CMK (cell line): ENCODE data around the gene MAPKAPK5.
"Not testable (repeated sequence)": the region's sequence is repeated elsewhere in the genome, so short reads cannot be mapped to it uniquely, and the experiment has no call there.

Experiments used
- DNase-seq: peaks from one replicate; pipeline ENCODE4 v3.0.0-alpha.2; 2010; ENCODE audit warnings: low read depth

MAPKAPK5 gene

DNA sequence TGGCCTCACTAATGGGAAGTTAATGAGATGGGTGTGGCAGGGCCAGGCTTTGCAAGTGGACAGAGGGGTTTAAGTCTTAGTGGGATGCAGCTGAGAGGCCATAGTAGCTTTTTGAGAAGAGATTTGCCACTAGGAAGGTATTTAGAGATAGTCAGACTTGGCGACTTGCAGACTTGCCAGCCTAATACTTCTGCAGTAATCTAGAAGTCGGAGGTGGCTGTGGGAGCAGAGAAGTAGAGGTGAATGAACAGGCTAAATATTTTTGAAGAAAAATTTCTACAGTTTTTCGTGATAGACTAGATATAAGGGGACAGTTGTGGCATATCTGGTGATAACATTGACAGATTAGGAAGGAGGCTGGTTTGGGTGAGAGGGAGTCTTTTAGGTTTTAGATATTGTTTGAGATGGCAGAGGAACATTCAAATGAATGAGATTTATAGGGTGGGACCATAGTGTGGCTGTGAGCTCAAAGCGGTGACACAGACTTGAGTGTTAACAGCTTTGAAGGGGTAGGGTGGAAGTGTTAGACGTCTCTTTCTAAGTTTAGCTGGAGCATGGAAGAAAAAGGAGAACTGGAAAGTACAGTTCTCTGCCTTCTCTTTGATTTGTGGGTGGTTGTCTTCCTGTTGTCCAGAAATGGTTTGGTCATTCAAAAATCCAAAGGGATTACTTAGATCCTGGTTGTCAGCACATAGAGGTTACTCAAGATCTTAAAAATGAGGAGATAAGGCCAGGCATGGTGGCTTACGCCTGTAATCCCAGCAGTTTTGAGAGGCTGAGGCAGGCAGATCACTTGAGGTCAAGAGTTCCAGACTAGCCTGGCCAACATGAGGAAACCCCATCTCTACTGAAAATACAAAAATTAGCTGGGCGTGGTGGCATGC, 44.9 kb downstream of the MAPKAPK5 start:
- no peak for DNase-seq

DNA sequence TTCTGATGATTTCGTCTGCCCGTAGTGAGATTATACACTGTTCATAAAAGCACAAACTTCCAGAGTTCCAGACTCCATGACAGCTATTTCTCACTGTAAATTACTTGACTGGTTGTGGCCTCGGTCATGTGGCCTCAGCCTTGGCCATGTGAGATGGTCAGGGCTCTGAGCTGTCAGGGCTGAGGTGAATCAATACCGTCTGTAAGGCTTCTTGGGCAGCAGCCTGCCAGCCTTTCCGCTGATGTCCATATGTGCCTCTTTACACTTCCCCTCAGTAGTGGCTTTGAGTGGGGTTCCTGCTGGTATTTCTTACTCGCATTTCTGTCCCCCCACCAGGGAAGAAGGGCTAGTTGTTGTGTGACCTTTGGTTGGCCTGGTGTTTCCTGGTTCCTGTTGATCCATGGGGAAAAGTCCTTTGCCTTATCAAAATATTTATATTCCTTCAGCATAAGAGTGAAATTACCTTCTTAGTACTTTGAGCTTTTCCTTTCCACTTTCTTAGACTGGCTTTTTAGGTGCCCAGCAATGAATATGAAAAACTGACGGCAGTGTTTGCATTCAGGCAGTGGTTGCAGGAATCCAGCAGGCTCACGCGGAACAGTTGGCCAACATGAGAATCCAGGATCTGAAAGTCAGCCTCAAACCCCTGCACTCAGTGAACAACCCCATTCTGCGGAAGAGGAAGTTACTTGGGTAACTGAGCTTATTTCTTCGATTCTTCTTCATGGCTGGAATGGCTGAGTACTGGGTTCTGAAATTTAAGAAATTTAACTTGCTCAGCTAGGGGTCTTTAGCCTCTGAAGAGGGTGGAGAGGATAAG, 46.1 kb downstream of the MAPKAPK5 start:
- no peak for DNase-seq

DNA sequence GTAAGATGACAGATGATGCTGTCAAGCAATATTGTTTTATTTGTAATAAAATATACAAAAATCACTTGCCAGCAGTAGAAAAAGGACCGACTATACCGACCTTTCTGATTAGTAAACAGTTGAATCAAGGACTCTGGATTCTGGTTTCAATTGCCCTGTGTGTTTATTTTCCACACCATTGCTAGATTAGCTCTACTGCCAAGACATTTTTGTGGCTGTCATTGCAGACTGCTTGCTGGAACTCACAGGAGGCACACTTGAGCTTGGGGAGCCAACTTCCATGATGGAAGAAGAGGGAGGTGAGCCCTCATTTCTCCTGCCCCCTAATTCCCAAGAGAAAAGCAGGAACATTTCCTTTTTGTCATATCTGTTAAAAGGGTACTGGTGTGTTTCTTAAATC, 51.3 kb downstream of the MAPKAPK5 start:
- DNase-seq = no peak

DNA sequence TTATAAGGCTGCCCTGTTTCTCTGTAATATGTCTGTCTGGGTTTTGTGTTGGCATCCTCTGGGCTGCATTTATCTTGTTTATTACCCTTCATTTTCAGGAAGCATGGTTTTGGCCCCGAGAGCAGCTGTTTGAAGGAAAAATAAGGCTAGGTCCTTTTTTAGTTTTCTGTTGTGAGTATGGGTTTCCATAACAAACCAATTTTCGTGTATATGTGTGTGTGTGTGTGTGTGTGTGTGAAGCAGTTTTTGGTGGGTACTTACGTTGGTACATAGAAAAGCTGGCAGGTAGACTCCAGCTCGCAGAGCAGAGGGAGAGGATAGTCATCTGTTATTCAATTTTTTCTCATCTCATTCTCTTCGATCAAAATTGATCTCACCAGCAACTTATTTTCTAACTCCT, 52.5 kb downstream of the MAPKAPK5 start:
- DNase-seq = no peak

DNA sequence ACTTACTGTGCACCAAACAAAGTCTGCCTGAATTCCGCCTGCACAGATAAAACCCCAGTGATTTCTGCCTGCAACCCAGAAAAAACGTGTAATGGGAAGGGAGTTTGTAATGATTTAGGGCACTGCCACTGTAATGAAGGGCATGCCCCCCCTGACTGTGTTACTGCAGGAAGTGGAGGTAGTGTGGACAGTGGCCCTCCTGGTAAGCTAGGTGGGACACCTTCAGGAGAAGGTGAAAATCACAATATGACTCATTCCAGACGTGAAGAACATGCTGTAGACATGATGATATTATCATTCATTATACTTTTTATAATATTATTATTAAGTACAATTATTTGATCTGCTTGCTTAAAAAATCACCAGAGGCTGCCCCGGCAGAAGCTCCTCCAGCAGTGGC, 59.2 kb downstream of the MAPKAPK5 start:
- no peak for DNase-seq

DNA sequence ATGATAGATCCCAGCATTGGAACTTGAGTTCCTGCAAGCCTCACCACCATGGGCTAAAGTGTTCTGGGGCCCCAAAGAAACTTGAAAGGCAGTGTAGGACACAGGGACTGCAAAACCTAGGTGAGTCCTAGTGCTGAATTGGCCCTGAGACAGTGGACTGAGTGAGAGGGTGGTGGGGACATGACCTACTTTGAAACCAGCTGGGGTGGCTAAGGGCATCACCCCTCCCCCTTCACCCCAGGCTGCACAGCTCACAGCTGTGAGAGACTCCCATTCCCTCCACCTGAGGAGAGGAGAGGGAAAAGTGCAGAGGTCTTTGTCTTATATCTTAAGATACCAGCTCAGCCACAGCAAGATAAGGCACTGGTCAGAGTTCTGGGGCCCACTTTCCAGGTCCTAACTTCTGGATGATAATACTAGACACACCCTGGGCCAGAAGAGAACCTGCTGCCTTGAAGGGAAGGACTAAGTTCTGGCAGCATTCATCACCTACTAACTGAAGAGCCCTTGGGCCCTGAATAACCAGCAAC, 62.5 kb downstream of the MAPKAPK5 start:
- no peak for DNase-seq

DNA sequence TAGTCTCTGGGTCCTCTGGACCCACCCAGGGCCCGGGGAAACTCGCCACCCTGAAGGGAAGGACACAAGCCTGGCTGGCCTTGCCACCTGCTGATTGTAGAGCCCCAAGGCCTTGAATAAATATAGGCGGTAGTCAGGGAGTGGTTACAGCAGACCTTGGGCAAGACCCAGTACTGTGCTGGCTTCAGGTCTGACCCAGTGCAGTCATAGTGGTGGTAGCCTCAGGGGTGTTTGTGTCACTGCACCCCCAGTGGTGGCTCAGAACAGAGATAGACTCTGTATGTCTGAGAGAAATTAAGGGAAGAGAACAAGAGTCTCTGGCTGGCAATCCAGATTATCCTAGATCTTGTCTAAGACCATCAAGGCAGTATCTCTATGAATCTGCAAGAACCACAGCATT, 63.5 kb downstream of the MAPKAPK5 start:
- DNase-seq = no peak

DNA sequence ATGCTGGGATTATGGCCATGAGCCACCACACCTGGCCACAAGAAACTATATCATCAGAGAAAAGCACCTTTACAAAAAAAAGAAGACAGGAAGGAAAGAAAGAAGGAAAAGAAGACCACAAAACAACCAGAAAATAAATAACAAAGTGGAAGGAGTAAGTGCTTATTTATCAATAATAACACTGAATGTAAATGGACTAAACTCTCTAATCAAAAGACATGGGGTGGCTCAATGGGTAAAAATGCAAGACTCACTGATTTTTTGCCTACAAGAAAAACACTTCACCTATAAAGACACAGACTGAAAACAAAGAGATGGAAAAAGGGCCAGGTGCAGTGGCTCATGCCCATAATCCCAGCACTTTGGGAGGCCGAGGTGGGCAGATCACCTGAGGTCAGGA, 65.7 kb downstream of the MAPKAPK5 start:
- no peak for DNase-seq

DNA sequence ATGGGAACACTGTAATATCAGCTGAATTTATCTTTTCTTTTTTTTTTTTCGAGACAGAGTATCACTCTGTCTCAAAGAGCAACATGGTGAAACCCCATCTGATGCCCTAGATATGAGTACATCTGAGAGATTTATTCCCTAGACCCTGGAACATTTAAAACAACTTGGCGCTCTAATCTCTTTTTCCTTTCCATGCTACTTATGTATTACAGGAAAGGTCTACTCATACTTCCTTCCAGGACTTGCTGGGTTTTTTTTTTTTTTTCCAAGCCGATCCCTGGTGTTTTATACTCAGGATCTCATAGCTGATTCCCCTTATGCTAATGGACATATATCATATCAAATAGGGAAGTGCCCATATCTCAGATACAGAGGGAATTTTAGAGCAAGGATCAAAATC, 83.1 kb downstream of the MAPKAPK5 start:
- no peak for DNase-seq

DNA sequence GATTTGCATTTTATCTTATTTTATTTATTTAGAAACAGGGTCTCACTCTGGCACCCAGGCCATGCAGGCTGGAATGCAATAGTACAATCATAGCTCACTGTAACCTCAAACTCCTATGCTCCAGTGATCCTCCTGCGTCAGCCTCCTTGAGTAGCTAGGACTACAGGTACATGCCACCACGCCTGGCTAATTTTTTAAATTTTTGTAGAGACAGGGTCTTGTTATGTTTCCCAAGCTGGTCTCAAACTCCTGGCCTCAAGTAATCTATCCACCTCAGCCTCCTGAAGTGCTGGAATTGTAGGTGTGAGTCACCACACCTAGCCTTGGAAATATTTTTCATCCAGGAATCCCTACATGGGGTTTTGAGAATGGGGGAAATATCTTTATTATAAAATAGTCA, 84.6 kb downstream of the MAPKAPK5 start:
- no peak for DNase-seq

DNA sequence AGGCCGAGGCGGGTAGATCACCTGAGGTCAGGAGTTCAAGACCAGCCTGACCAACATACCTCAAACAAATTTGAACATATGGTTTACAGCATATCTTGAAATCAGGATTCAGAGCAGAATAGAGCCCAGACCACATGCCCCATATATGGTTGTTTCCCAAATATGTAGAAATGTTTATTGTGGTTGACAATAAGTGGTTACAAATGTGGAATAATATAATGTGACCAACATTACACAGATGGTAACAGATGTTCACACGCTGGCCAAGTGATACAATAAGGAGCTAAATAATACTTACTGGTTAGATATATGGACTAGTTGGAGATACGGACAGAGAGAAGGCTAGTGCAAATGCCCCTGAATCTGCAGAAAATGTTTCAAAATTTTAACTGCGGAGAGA, 85.3 kb downstream of the MAPKAPK5 start:
- no peak for DNase-seq

DNA sequence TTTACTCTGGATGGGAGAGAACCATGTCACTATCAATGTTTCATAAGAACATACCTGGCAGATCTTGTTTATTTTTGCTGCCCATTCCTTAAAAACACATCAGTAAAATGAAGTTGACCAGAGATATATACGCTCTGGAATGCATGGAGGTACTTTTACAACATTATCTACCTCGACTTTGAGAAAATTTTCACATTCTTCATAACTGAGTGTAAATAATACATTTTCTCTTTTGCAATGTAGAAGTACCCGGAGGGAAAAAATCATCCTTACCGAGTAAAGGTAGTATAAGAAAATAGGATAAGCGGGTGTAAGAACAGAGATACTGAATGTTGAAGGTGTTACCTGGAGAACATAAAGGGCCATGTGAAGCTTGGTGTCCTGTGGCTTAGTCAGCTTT, 90.2 kb downstream of the MAPKAPK5 start:
- no peak for DNase-seq

DNA sequence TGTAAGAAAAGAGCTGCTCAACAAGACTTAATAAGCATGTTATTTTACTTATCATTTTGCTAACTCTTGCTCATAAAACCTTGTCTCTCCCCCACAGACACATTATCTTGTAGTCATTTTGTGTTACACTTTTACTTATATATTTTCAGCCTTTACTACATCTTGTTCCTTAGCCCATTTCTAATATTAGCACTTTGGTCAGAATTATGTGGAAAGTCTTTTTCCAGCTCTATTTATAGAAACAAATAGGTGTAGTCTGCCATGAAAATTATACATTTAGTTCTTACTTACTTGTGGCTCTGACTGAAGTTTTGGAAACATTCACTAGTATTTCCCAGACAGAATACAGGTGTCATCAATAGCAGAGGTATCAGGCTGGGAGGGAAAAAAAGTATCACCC, 94.8 kb downstream of the MAPKAPK5 start:
- no peak for DNase-seq

DNA sequence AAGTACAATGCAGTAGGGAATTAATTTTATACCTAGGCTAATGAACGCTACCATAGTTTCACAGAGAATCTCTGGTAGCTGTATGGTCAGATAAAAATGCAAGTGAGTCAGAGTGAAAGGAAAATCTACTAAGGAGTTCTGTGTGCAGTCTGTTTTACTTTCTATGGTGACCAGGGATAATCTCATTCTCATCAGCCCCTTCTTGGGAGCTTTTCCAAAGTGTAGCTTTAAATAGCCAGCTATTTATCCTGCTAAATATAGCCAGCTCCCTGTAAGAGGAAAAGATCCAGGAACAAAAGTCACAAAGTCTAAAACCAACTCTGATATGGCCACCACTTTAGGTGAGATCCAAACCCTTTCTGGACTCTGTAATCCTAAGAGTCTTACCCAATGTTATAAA, 95.4 kb downstream of the MAPKAPK5 start:
- DNase-seq = no peak

DNA sequence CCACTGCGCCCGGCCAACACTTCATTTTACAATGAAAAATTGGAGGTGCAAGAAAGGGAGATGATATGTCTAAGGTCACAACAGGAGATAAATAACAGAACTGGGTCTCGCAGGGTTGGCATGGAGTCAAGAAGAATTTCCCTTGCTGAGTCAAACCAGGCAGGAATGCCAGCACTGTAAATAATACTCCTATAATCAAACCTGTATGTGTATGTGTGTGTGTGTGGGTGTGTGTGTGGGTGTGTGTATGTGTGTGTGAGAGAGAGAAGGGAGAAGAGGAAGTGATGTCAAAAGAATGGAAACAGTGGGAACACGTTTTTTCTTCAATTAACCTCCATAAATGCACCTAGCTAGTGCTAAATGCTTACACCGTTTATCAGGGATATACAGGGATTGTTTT, 100.5 kb downstream of the MAPKAPK5 start:
- no peak for DNase-seq

DNA sequence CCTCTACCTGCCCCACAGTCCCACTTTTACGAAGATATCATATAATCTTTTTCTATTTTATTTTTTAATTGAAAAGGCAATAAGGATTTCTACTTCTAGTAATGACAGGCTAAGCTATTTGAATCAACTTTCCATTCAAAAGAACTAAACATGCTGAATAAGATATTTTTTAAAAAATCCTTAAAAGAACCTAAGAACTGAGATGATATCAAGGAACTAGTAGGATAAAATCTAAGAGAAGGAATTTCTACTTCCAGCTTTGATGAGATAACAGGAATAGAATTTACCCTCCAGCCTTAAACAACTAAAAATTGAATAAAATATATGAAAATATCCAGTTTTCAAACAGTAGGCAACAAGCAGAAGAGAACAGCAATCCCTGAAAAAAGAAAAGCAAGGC, 101.9 kb downstream of the MAPKAPK5 start:
- DNase-seq = no peak

DNA sequence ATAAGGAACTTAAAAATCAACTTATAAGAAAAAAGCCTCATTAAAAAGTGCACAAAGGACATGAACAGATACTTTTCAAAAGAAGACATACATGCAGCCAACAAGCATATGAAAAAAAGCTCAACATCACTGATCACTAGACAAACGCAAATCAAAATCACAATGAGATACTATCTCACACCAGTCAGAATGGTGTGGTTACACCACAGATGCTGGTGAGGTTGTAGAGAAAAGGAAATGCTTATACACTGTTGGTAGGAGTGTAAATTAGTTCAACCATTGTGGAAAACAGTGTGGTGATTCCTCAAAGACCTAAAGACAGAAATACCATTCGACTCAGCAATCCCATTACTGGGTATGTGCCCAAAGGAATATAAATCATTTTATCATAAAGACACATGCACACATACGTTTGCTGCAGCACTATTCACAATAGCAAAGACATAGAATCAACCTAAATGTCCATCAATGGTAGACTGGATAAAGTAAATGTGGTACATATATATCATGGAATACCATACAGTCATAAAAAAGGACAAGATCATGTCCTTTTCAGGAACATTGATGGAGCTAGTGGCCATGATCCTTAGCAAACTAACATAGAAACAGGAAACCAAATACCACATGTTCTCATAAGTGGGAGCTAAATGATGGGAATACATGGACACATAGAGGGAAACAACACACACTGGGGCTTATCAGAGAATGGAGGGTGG, 109.1 kb downstream of the MAPKAPK5 start:
- not testable (repeated sequence) for DNase-seq
